GM12892 (cell line): ENCODE measurements around the gene IGFL4.

Experiments
- DNase-seq: peaks from one replicate; pipeline ENCODE4 v3.0.0; 2011; ENCODE audit not compliant: insufficient read length
- FAIRE-seq: peaks from 2 replicates; lab custom pipeline; 2011; peaks lifted over from hg19 to GRCh38; lab: Jason Lieb, UNC
- POLR2A ChIP-seq: IDR thresholded peaks from 2 replicates; pipeline ENCODE4 v1.6.1; 2011; ENCODE audit warnings: low read depth, low read length, control low read depth
- POLR2AphosphoS5 ChIP-seq: IDR thresholded peaks from 2 replicates; pipeline ENCODE4 v1.6.1; 2011; ENCODE audit warnings: low read depth, low read length, control low read depth
- TAF1 ChIP-seq: IDR thresholded peaks from 2 replicates; pipeline ENCODE4 v1.6.1; 2011; ENCODE audit warnings: low read depth, mild to moderate bottlenecking, control low read depth, low read length, borderline replicate concordance

The IGFL4 gene

DNA sequence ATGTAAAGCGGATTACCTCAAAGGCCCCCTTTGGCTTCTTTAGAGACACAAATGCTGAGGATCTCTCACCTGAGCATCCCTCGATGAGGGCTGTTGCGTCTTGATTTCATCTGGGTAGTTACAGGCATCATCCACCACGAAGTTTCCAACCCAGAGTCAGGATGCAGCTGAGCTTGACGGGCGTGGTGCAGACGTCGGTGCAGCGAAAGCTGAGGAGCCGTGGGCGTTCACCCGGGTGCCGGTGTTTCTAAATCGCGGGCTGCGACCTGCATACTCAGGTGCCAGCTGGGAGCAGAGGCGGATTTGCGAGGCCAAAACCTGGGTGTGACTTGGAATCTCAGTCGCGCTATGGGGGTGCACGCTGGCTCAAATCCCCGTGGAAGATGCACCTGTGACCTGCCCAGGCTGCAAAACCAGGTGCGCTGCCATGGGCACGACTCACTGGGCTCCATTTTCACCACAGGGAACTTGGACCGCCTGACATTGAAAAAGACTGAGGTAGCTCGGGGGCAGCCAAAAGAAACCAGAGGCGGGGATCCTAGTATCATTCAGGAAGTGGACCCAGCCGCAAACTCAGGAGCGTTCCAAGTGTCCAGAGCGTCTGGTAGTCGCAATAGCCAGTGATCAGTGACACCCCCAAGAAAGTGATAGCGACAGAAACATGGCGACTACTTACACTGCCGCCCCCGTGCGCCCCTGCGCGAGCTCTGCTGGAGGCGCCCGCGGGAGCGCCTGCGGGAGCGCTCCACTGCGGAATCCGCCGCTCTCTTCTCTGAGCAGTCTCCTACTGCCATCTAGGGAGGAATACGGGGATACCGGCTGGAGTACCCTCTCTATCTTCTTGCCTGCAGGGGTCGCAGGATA is 36.4 kb upstream of the IGFL4 start:
- no peak for TF ChIP-seq TAF1
- TF ChIP-seq POLR2AphosphoS5: no peak
- no peak for TF ChIP-seq POLR2A
- DNase-seq: peak; percentile 33
- no peak for FAIRE-seq

- no peak for TF ChIP-seq POLR2A
- no peak for TF ChIP-seq TAF1
- no peak for TF ChIP-seq POLR2AphosphoS5
- FAIRE-seq: no peak
Observed at GRCh38 chr19:46076031-46076880, 35.5 kb upstream of the IGFL4 start.

GRCh38 chr19:46073268-46073922 is 32.6 kb upstream of the IGFL4 start:
- DNase-seq (no peak), FAIRE-seq (no peak)
- TF ChIP-seq POLR2AphosphoS5: no peak
- no peak for TF ChIP-seq POLR2A

More at GRCh38 chr19:46076031-46076880, 35.5 kb upstream of the IGFL4 start:
- no peak for DNase-seq

GRCh38 chr19:46069806-46070341 is 29.1 kb upstream of the IGFL4 start:
- TF ChIP-seq TAF1 (no peak), POLR2A (no peak), POLR2AphosphoS5 (no peak)
- FAIRE-seq (no peak), DNase-seq (no peak)

GRCh38 chr19:46068345-46069258 is 27.8 kb upstream of the IGFL4 start:
- DNase-seq (no peak), FAIRE-seq (no peak)
- TF ChIP-seq POLR2A (no peak), TAF1 (no peak), POLR2AphosphoS5 (no peak)

- TF ChIP-seq POLR2AphosphoS5 (no peak), TAF1 (no peak)
- DNase-seq (no peak), FAIRE-seq (no peak)
Observed at GRCh38 chr19:46067691-46068090, 26.9 kb upstream of the IGFL4 start.

GRCh38 chr19:46066471-46066870 is 25.7 kb upstream of the IGFL4 start:
- FAIRE-seq: no peak
- DNase-seq: no peak
- TF ChIP-seq POLR2AphosphoS5 (no peak), TAF1 (no peak), POLR2A (no peak)

- TF ChIP-seq POLR2A (no peak), POLR2AphosphoS5 (no peak), TAF1 (no peak)
- FAIRE-seq (no peak), DNase-seq (no peak)
Observed at GRCh38 chr19:46065486-46066071, 24.8 kb upstream of the IGFL4 start.

GRCh38 chr19:46063201-46063600 is 22.4 kb upstream of the IGFL4 start:
- DNase-seq (no peak), FAIRE-seq (no peak)
- no peak for TF ChIP-seq TAF1
- no peak for TF ChIP-seq POLR2AphosphoS5
- no peak for TF ChIP-seq POLR2A

DNA sequence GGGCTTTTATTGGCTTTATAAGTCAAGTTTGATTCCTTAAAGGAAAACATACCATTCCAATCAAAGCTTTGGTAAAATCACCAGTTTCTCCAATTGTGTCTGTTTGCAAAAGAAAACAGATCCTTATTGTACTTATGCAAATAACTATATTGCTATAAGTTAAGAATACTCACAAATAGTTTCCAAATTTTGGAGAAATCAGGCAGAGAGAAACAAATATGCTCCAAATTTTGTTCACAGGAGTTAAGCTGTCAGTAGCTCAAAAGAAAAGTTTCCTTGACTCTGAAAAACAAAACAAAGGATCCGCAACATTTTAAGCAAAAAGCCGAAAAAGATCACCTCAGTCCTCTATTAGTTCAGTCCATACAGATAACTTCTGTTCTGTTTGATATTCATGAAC is 19.2 kb upstream of the IGFL4 start:
- FAIRE-seq: no peak
- no peak for DNase-seq
- TF ChIP-seq POLR2AphosphoS5: no peak
- TF ChIP-seq TAF1: no peak
- TF ChIP-seq POLR2A: no peak

GRCh38 chr19:46058778-46059177 is 18.0 kb upstream of the IGFL4 start:
- TF ChIP-seq POLR2A (no peak), TAF1 (no peak), POLR2AphosphoS5 (no peak)
- FAIRE-seq: no peak

DNA sequence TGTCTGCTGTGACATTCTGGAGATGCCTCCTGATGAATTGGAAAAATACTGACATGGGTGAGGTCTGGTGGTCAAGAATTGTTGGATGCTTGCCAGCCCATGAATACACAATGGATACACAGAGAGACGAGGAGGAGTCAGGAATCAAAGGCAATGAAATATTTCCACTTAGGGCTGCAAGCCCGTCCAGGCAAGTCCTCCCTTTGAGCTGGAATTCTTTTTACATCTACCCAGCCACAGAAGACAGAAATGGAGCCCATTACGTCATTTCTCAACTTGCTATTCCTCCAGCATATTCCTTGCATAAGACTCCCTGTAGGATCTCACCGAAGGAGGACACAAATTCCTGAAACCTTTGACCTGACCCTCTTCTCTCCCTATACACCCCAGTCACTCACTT is 15.7 kb upstream of the IGFL4 start:
- no peak for DNase-seq
- FAIRE-seq: no peak
- TF ChIP-seq POLR2AphosphoS5 (no peak), POLR2A (no peak), TAF1 (no peak)

More at GRCh38 chr19:46058778-46059177, 18.0 kb upstream of the IGFL4 start:
- DNase-seq: no peak
